ENCODE data around the gene SMARCC1. TPM values are rescaled to one million over a fixed set of nuclear protein-coding genes. Genes with fewer than 3 reads are reported as not detected.

The SMARCC1 gene
- total RNA-seq, 1 experiment from 2014 or later = 249 TPM

DNA sequence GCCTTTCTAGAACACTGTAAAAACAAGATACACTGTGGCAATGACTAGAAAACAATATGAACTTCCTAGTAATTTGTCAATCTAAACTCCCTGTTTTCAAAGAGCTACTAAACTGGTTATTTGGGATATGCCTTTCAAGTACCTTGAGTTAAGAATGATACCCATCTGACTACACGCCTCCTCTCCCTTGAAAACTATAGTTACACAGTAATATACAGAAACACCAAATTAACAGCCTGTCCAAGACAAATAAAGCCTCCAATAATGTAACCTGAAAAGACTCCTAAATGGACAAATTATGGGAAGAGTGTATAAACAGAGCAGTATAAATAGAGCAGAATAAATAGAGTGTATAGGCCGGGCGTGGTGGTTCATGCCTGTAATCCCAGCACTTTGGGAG lies 70.1 kb downstream of the SMARCC1 start:
- POLR2A ChIA-PET = no interaction called here
- Mint-ChIP-seq H3K27ac (peak overlapping the region; percentile 31; the same call in 1 of the 2 replicates), H3K36me3 (peaks cover 76% of the 10 kb centered on the region)

GRCh38 chr3:47705391-47705790 lies 76.3 kb downstream of the SMARCC1 start:
- POLR2A ChIA-PET = interaction anchor here (0.7 kb wide), 1 partner anchor 101 kb away, joined by 6 read pairs; no protein-coding TSS in a partner anchor
- Mint-ChIP-seq H3K27ac (no peak overlapping the region), H3K27me3 (ENCODE audit: low read depth) (no peaks in the 10 kb centered on the region), H3K4me1 (no peaks in the 10 kb centered on the region), H3K9me3 (no peaks in the 10 kb centered on the region), H3K4me3 (no peak overlapping the region), H3K36me3 (peaks cover 70% of the 10 kb centered on the region)
- no peak for TF ChIP-seq CBFB (CRISPR knock-in tag; IDR thresholded peaks at IDR 0.05; ENCODE audit: low read depth)
- TF ChIP-seq, protein P1, sequence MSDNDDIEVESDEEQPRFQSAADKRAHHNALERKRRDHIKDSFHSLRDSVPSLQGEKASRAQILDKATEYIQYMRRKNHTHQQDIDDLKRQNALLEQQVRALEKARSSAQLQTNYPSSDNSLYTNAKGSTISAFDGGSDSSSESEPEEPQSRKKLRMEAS (CRISPR knock-in tag; IDR thresholded peaks at IDR 0.05) = no peak
- no peak for TF ChIP-seq ZNF219 (CRISPR knock-in tag; IDR thresholded peaks at IDR 0.05; ENCODE audit: borderline replicate concordance)
- TF ChIP-seq MYBL2 (CRISPR knock-in tag; IDR thresholded peaks at IDR 0.05) = no peak
- TF ChIP-seq, protein P2, sequence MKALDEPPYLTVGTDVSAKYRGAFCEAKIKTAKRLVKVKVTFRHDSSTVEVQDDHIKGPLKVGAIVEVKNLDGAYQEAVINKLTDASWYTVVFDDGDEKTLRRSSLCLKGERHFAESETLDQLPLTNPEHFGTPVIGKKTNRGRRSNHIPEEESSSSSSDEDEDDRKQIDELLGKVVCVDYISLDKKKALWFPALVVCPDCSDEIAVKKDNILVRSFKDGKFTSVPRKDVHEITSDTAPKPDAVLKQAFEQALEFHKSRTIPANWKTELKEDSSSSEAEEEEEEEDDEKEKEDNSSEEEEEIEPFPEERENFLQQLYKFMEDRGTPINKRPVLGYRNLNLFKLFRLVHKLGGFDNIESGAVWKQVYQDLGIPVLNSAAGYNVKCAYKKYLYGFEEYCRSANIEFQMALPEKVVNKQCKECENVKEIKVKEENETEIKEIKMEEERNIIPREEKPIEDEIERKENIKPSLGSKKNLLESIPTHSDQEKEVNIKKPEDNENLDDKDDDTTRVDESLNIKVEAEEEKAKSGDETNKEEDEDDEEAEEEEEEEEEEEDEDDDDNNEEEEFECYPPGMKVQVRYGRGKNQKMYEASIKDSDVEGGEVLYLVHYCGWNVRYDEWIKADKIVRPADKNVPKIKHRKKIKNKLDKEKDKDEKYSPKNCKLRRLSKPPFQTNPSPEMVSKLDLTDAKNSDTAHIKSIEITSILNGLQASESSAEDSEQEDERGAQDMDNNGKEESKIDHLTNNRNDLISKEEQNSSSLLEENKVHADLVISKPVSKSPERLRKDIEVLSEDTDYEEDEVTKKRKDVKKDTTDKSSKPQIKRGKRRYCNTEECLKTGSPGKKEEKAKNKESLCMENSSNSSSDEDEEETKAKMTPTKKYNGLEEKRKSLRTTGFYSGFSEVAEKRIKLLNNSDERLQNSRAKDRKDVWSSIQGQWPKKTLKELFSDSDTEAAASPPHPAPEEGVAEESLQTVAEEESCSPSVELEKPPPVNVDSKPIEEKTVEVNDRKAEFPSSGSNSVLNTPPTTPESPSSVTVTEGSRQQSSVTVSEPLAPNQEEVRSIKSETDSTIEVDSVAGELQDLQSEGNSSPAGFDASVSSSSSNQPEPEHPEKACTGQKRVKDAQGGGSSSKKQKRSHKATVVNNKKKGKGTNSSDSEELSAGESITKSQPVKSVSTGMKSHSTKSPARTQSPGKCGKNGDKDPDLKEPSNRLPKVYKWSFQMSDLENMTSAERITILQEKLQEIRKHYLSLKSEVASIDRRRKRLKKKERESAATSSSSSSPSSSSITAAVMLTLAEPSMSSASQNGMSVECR (CRISPR knock-in tag; IDR thresholded peaks at IDR 0.05; ENCODE audit: borderline replicate concordance) = no peak
- no peak for TF ChIP-seq TEAD1 (CRISPR knock-in tag; IDR thresholded peaks at IDR 0.05)
- TF ChIP-seq ZNF671 (CRISPR knock-in tag; IDR thresholded peaks at IDR 0.05) = no peak
- TF ChIP-seq KAT7 (CRISPR knock-in tag; IDR thresholded peaks at IDR 0.05; ENCODE audit: borderline replicate concordance) = no peak
- TF ChIP-seq ZBTB21 (CRISPR knock-in tag; IDR thresholded peaks at IDR 0.05; ENCODE audit: borderline replicate concordance) = no peak
- ATAC-seq = no peak
- CTCF ChIA-PET = interaction anchor here (0.6 to 0.7 kb wide), 2 partner anchors 31 to 120 kb away, joined by 3 read pairs; no protein-coding TSS in a partner anchor
- DNase-seq (ENCODE audit: low spot score) = no peak

More for the DNA sequence above, 70.1 kb downstream of the SMARCC1 start:
- H3K9me3 Mint-ChIP-seq = no peaks in the 10 kb centered on the region
- H3K4me3 Mint-ChIP-seq = no peak overlapping the region
- no peaks in the 10 kb centered on the region for H3K27me3 Mint-ChIP-seq (ENCODE audit: low read depth)
- ATAC-seq (no peak), DNase-seq (ENCODE audit: low spot score) (no peak)
- H3K4me1 Mint-ChIP-seq = no peaks in the 10 kb centered on the region
- no peak for TF ChIP-seq EMX1 (CRISPR knock-in tag; IDR thresholded peaks at IDR 0.05)
- no peak for TF ChIP-seq USF2 (CRISPR knock-in tag; IDR thresholded peaks at IDR 0.05)
- TF ChIP-seq, protein P3, sequence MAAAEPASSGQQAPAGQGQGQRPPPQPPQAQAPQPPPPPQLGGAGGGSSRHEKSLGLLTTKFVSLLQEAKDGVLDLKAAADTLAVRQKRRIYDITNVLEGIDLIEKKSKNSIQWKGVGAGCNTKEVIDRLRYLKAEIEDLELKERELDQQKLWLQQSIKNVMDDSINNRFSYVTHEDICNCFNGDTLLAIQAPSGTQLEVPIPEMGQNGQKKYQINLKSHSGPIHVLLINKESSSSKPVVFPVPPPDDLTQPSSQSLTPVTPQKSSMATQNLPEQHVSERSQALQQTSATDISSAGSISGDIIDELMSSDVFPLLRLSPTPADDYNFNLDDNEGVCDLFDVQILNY (CRISPR knock-in tag; IDR thresholded peaks at IDR 0.05) = no peak
- TF ChIP-seq, protein P4, sequence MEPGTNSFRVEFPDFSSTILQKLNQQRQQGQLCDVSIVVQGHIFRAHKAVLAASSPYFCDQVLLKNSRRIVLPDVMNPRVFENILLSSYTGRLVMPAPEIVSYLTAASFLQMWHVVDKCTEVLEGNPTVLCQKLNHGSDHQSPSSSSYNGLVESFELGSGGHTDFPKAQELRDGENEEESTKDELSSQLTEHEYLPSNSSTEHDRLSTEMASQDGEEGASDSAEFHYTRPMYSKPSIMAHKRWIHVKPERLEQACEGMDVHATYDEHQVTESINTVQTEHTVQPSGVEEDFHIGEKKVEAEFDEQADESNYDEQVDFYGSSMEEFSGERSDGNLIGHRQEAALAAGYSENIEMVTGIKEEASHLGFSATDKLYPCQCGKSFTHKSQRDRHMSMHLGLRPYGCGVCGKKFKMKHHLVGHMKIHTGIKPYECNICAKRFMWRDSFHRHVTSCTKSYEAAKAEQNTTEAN (CRISPR knock-in tag; IDR thresholded peaks at IDR 0.05) = no peak
- TF ChIP-seq SOX15 (CRISPR knock-in tag; IDR thresholded peaks at IDR 0.05) = no peak
- CTCF ChIA-PET = no interaction called here

DNA sequence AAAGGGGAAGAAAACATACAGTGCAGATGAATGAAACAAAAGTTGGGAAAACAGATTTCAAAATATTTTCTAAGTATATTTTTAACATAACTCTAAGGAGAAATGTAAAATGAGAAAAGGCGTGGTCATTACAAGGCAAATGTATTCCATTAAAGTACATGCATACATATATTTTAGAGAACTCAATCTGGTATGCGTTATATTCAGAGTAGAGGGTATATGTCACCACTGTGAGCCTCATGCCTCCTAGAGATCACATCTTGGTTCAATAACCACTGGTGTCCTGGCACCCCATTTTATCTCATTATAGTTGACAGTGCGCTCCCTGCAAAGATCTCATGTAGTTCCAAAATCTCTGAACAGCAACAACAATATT lies 77.5 kb downstream of the SMARCC1 start:
- Mint-ChIP-seq H3K36me3 (peaks cover 67% of the 10 kb centered on the region), H3K4me3 (no peak overlapping the region), H3K27ac (no peak overlapping the region), H3K4me1 (no peaks in the 10 kb centered on the region), H3K27me3 (ENCODE audit: low read depth) (no peaks in the 10 kb centered on the region), H3K9me3 (no peaks in the 10 kb centered on the region)
- DNase-seq (ENCODE audit: low spot score) = no peak
- ChIA-PET CTCF (no interaction called here), POLR2A (no interaction called here)
- no peak for ATAC-seq
- TF ChIP-seq ZNF671 (CRISPR knock-in tag; IDR thresholded peaks at IDR 0.05) (no peak), SOX15 (CRISPR knock-in tag; IDR thresholded peaks at IDR 0.05) (no peak), ZMAT4 (CRISPR knock-in tag; IDR thresholded peaks at IDR 0.05) (no peak), JUN (CRISPR knock-in tag; IDR thresholded peaks at IDR 0.05) (no peak)
- TF ChIP-seq, protein P1 (CRISPR knock-in tag; IDR thresholded peaks at IDR 0.05) = no peak
- TF ChIP-seq, protein P5, sequence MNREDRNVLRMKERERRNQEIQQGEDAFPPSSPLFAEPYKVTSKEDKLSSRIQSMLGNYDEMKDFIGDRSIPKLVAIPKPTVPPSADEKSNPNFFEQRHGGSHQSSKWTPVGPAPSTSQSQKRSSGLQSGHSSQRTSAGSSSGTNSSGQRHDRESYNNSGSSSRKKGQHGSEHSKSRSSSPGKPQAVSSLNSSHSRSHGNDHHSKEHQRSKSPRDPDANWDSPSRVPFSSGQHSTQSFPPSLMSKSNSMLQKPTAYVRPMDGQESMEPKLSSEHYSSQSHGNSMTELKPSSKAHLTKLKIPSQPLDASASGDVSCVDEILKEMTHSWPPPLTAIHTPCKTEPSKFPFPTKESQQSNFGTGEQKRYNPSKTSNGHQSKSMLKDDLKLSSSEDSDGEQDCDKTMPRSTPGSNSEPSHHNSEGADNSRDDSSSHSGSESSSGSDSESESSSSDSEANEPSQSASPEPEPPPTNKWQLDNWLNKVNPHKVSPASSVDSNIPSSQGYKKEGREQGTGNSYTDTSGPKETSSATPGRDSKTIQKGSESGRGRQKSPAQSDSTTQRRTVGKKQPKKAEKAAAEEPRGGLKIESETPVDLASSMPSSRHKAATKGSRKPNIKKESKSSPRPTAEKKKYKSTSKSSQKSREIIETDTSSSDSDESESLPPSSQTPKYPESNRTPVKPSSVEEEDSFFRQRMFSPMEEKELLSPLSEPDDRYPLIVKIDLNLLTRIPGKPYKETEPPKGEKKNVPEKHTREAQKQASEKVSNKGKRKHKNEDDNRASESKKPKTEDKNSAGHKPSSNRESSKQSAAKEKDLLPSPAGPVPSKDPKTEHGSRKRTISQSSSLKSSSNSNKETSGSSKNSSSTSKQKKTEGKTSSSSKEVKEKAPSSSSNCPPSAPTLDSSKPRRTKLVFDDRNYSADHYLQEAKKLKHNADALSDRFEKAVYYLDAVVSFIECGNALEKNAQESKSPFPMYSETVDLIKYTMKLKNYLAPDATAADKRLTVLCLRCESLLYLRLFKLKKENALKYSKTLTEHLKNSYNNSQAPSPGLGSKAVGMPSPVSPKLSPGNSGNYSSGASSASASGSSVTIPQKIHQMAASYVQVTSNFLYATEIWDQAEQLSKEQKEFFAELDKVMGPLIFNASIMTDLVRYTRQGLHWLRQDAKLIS (CRISPR knock-in tag; IDR thresholded peaks at IDR 0.05; ENCODE audit: borderline replicate concordance) = no peak
